Activated gamma-delta T cell treated with anti-CD3 and anti-CD28 coated beads, Interleukin-2, amount 50 U/mL, for 16 hours (primary cell): ENCODE results near the gene SLC25A28.
"Not testable (repeated sequence)": the region's sequence is repeated elsewhere in the genome, so short reads cannot be mapped to it uniquely, and the experiment has no call there.

Experiments used
- DNase-seq: peaks from one replicate; pipeline ENCODE4 v3.0.0-alpha.2; 2020; ENCODE audit warnings: low read depth

The SLC25A28 gene

DNA sequence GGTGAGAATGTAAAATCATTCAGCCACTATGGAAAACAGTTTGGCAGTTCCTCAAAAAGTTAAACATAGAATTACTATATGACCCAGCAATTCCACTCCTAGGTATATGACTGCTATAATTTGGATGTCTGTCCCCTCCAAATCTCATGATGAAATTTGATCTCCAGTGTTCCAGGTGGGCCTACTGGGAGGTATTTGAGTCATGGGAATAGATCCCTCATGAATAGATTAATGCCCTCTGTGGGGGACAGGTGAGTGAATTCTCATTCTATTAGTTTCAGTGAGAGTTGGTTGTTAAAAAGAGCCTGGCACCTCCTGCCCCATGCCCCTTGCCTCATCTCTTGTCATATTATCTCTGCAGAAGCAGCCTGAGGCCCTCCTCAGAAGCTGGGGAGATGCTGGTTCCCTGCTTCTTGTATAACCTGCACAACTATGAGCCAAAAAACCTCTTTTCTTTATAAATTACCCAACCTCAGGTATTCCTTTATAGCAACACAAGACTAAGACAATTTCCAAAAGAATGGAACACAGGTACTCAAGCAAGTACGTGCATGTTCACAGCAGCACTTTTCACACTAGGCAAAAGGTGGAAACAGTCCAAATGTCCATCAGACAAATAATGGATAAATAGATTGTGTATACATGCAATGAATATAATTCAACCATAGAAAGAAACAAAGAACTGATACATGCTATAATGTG, 8.8 kb upstream of the SLC25A28 start:
- no peak for DNase-seq

DNA sequence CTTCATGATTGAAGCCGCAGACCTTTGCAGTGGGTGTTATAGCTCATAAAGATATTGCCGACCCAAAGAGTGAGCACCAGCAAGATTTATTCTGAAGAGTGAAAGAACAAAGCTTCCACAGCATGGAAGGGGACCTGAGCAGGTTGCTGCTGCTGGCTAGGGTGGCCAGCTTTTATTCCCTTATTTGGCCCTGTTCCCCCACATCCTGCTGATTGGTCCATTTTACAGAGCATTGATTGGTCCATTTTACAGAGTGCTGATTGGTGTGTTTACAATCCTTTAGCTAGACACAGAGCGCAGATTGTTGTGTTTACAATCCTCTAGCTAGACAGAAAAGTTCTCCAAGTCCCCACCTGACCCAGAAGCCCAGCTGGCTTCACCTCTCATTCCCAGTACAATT, 4.9 kb upstream of the SLC25A28 start:
- DNase-seq: not testable (repeated sequence)

DNA sequence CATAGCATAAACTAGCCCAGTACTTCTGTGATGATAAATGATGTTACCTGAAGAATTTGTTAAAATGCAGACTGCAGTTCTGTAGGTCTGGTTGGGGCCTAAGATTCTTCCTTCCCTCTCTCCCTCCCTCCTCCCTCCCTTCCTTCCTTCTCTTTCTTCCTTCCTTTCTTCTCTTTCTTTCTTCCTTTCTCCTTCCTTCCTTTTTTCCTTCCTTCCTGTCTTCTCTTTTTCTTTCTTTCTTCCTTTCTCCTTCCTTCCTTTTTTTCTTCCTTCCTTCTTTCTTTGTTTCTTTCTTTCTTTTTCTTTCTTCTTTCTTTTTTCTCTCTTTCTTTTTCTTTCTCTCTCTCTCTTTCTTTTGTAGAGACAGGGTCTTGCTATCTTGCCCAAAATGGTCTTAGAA, 3.7 kb upstream of the SLC25A28 start:
- DNase-seq: no peak

DNA sequence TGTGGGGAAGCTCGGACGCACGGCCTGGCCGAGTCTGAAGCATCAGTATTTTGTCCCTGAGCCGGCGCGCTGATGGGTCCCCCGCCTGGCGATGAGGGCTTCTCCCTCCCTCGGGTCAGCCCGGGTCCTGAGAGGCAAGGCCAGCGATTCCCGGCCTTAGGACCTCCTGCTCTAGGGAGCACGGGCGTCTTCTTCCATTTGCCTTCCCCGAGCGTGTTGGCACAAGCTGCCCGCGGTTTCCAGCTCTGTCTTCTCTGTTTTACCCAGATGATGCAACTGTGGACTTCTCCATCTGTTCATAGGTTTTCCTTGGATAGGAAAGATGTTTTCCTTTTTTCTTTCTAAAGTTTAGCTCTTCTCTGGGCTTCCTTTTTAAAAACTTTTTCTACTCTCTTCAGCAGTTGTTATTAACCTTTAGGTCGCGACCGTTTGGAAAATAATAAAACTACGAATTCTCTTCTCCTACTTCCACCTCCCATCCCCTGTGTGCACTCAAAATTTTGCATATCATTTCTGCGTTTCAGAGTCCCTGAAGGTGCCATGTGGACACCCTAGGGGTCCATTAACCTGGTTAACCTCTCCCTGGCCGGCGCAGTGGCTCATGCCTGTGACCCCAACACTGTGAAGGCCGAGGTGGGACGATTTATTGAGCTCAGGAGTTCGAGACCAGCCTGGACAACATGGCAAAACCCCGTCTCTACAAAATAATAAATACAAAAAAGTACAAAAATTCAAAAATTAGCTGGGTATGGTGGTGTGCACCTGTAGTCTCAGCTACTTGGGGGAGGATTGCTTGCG, 1.4 kb upstream of the SLC25A28 start:
- DNase-seq: no peak

- DNase-seq: peak; percentile 85
These were observed 643 bp upstream of the SLC25A28 start for GRCh38 chr10:99620711-99621453.

GRCh38 chr10:99619090-99619800, 994 bp downstream of the SLC25A28 start:
- DNase-seq: no peak

GRCh38 chr10:99617696-99618095, 2.5 kb downstream of the SLC25A28 start:
- no peak for DNase-seq

DNA sequence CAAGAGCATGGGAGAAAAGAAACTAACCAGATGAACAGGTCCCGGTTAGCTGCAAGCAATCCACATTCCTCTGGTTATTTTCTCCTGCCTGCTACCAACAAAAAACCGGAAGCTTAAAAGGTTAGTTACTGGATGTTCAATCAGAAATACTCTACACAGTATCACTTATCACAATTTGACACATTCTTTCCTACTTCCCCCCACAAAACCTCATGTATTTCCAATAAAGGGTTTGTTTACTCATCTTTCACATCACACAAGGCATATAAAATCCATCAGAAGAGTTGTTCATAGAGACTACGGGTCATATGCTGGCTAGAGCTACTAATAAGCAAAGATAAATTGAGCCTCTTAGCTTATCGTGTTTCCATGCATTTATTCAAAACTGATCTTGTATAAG, 4.8 kb downstream of the SLC25A28 start:
- DNase-seq: no peak

GRCh38 chr10:99612167-99612831, 7.9 kb downstream of the SLC25A28 start:
- DNase-seq: peak; percentile 14

DNA sequence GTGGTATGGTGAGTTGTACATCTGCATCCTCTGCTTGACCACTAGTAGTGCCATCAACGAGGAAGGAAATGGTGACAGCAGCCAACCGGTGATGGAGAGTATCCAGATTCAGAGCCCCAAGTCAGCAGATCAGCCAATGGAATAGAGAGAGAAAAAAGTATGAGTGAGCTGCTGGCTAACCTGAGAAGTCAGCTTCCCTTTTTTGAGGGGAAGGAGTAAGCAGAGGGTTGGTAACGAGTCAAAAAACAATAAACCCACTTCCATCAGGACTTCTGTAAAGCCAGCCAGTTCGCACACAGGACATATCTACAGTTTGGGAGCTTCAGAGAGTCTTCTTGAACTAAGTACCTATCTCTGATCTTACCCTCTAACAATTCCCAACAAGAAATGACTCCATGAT, 8.9 kb downstream of the SLC25A28 start:
- DNase-seq: no peak

- no peak for DNase-seq
These were observed 10.0 kb downstream of the SLC25A28 start for GRCh38 chr10:99610221-99610620.

DNA sequence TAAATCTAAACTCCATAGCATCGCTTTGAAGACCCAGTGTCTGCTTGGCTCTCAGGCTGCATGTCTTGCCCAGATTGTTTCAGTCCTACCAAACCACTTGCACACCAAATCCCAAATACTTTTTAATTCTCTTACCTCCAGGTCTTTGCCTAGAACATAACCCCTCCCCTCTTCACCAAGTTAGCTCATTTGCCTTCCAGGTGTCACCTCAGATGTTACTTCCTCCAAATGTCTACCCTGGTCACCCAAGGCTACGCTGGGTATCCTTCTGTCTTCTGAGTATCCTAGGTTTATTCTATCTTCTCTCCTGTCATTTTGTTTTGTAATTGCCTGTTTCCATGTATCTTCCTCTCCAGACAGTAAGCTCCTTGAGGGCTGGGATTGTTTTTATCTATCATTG, 11.1 kb downstream of the SLC25A28 start:
- no peak for DNase-seq

- no peak for DNase-seq
These were observed 14.9 kb downstream of the SLC25A28 start for GRCh38 chr10:99605351-99605750.

GRCh38 chr10:99604862-99605261, 15.4 kb downstream of the SLC25A28 start:
- DNase-seq: no peak

DNA sequence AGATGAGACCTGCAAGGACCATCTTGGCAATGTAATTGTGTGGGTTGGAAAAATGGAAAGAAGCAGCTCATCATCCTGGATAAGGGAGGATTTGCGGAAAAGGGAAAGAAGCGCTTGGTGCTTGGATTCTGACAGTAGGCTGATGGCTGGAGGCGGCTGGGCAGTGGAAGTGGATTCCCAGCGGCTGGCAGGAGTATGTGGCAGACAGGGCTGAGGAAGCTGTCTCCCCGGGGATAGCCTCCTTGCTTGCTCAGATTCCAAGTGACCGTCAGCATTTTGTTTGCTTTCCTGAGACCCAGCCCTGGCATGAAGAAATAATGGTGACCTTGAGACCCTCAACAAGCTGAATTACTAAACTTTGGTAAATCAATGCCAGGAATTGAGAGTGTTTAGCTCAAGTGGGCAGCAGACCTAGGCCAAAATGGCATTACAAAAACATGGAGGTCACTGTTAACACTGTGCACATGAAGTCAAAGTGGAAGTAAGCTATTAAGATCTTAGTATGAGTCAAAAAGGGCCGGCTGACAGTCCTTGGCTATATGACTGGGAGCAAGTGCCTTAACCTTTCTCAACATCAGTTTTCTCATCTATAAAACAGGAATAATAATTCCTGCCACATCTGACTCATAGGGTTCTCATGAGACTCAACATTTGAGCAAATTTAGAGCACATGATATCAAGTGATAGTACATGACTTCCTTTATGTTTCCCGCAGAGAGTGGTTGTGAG, 21.3 kb downstream of the SLC25A28 start:
- no peak for DNase-seq

DNA sequence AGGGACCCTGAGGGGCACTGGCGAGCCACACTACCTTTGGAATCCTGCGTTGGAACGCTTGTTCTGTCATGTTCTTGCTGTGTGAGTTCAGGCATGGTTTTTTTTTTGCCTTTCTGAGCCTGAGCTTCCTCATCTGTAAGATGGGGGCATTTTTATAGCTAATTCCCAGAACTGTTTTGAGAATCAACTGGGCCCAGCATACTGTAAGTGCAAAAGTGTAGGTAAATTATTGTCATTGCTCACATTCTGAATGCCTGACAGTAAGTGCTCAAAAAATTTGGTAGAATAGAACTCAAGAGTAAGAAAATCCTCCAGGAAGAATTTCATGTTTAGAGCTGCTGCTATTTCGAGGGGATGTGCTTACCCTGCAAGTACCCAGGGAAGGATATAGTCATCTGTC, 22.2 kb downstream of the SLC25A28 start:
- no peak for DNase-seq

GRCh38 chr10:99596708-99597107, 23.5 kb downstream of the SLC25A28 start:
- DNase-seq: not testable (repeated sequence)

GRCh38 chr10:99595770-99596465, 24.3 kb downstream of the SLC25A28 start:
- DNase-seq: no peak

GRCh38 chr10:99595236-99595635, 25.0 kb downstream of the SLC25A28 start:
- no peak for DNase-seq

DNA sequence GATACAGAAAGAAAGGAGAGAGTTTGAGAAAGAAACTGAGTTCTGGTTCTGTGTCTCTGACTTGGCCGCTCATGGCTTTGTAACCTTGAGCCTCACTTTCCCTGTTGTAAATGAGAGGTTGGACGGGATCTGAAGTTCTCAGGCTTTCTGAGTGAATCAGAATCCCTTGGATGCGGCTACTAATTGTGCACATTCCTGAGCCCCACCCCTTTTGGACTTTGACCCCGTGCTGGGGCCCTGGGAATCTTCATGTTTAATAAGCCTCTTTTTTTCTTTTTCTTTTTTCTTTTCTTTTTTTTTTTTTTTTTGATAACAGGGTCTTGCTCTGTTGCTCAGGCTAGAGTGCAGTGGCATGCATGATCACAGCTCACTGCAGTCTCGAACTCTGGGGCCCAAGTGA, 26.9 kb downstream of the SLC25A28 start:
- no peak for DNase-seq
